Stimulated activated CD4-positive, alpha-beta T cell treated with anti-CD3 and anti-CD28 coated beads, TNF-alpha, amount 100 ng/mL, for 4 hours (primary cell): ENCODE results near the gene PLEKHG1.

Experiments used
- DNase-seq, 3 experiments: peaks; one replicate each; pipeline ENCODE4 v3.0.0-alpha.2; 2020; ENCODE audit warnings: low read depth in 3 of 3

Gene PLEKHG1

GRCh38 chr6:150599199-150600009, at the start of gene PLEKHG1:
Gene PLEKHG1 (plus strand): TSS chr6:150599885. CDS start chr6:150733682, 133,797 bp downstream.
- DNase-seq, result peak; percentile 12 to 32 (median 13)

GRCh38 chr6:150550244-150550643, 49.4 kb upstream of the PLEKHG1 start:
- DNase-seq, result no peak

- no peak for DNase-seq
Observed at GRCh38 chr6:150557043-150557599, 42.6 kb upstream of the PLEKHG1 start.

- no peak for DNase-seq
Observed at GRCh38 chr6:150560004-150560883, 39.4 kb upstream of the PLEKHG1 start.

GRCh38 chr6:150560884-150561219, 38.8 kb upstream of the PLEKHG1 start:
- DNase-seq, result no peak

GRCh38 chr6:150565945-150566344, 33.7 kb upstream of the PLEKHG1 start:
- no peak for DNase-seq

- DNase-seq, result no peak
Observed at GRCh38 chr6:150566486-150566885, 33.2 kb upstream of the PLEKHG1 start.

- DNase-seq, result no peak
Observed at GRCh38 chr6:150567380-150567779, 32.3 kb upstream of the PLEKHG1 start.

GRCh38 chr6:150567823-150568383, 31.8 kb upstream of the PLEKHG1 start:
- DNase-seq, result no peak

GRCh38 chr6:150568560-150568959, 31.1 kb upstream of the PLEKHG1 start:
- DNase-seq, result no peak

GRCh38 chr6:150569161-150569560, 30.5 kb upstream of the PLEKHG1 start:
- DNase-seq, result no peak

GRCh38 chr6:150573041-150573681, 26.5 kb upstream of the PLEKHG1 start:
- no peak for DNase-seq

GRCh38 chr6:150575836-150576235, 23.8 kb upstream of the PLEKHG1 start:
- DNase-seq, result no peak

- DNase-seq, result no peak
Observed at GRCh38 chr6:150576651-150577226, 22.9 kb upstream of the PLEKHG1 start.

- no peak for DNase-seq
Observed at GRCh38 chr6:150579611-150580010, 20.1 kb upstream of the PLEKHG1 start.

- no peak for DNase-seq
Observed at GRCh38 chr6:150580489-150580888, 19.2 kb upstream of the PLEKHG1 start.

GRCh38 chr6:150584065-150584464, 15.6 kb upstream of the PLEKHG1 start:
- DNase-seq, result no peak

GRCh38 chr6:150584596-150584995, 15.1 kb upstream of the PLEKHG1 start:
- no peak for DNase-seq

GRCh38 chr6:150586850-150587359, 12.8 kb upstream of the PLEKHG1 start:
- DNase-seq, result no peak

- DNase-seq, result no peak
Observed at GRCh38 chr6:150587637-150588036, 12.0 kb upstream of the PLEKHG1 start.

GRCh38 chr6:150588888-150589499, 10.7 kb upstream of the PLEKHG1 start:
- DNase-seq, result no peak
